NCI-H510A (cell line): Measurements from ENCODE around the gene FSHR.

Experiments used
- DNase-seq: peaks from one replicate; lab custom pipeline; 2025; lab: John Stamatoyannopoulos, UW

The FSHR gene, protein sequence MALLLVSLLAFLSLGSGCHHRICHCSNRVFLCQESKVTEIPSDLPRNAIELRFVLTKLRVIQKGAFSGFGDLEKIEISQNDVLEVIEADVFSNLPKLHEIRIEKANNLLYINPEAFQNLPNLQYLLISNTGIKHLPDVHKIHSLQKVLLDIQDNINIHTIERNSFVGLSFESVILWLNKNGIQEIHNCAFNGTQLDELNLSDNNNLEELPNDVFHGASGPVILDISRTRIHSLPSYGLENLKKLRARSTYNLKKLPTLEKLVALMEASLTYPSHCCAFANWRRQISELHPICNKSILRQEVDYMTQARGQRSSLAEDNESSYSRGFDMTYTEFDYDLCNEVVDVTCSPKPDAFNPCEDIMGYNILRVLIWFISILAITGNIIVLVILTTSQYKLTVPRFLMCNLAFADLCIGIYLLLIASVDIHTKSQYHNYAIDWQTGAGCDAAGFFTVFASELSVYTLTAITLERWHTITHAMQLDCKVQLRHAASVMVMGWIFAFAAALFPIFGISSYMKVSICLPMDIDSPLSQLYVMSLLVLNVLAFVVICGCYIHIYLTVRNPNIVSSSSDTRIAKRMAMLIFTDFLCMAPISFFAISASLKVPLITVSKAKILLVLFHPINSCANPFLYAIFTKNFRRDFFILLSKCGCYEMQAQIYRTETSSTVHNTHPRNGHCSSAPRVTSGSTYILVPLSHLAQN

DNA sequence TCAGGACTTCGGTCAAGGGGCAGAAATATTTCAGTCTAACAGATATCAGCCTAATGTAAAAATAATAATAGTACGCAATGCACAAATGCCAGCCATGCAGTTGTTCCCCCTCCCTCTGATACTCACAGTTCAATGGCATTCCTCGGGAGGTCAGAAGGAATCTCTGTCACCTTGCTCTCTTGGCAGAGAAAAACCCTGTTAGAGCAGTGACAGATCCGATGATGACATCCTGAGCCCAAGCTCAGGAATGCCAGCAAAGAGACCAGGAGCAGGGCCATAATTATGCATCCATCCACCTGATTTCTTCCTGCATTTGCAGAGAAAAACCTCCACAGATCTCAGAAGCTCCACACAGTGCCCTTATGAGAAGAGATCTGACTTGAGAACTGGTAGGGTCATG, at the start of gene FSHR:
TSS of gene FSHR (minus strand) at position 376 of the 400 bp plus-strand sequence. CDS start at position 278, 98 bp downstream.
- no peak for DNase-seq

DNA sequence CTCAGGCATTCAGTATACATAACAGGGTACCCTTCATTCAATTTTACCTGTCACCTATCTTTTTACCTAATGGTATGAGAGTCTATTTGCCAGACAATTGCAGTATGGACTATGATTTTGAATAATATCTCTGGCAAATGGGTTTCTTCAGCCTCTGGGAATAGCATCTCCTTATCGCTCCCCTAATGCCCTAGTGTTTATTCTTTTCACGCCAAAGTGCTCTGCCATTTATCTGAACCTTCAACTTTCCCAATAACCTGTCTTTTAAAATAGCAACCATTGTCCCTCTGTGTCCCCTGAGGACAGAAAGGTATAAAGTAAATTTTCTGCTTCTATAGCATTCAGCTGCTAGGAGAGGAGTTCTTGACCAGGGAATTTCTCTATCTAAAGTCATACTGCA, 45.0 kb upstream of the FSHR start:
- DNase-seq = no peak

DNA sequence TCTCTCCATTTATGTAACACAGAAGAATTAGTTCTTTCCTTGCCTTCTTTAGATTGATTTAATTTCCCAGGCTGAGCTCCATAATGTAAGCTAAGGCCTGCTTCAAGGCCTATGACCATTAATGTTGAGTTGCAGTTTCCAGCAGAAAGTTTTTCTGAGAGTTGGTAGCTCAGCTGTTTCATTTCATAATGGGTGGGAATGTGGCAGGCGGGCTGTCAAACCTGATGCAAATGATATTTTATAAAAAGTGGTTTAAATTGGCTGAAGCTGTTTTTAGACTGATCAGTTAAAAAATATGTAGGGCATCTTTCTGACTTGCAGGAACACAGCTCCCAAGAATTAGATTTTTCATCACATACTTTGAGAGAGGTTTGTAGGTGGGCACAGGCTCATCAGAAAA, 40.4 kb upstream of the FSHR start:
- DNase-seq = no peak

- DNase-seq = no peak
Observed at GRCh38 chr2:49192036-49192435, 37.7 kb upstream of the FSHR start.

- no peak for DNase-seq
Observed at GRCh38 chr2:49189512-49190225, 35.4 kb upstream of the FSHR start.

DNA sequence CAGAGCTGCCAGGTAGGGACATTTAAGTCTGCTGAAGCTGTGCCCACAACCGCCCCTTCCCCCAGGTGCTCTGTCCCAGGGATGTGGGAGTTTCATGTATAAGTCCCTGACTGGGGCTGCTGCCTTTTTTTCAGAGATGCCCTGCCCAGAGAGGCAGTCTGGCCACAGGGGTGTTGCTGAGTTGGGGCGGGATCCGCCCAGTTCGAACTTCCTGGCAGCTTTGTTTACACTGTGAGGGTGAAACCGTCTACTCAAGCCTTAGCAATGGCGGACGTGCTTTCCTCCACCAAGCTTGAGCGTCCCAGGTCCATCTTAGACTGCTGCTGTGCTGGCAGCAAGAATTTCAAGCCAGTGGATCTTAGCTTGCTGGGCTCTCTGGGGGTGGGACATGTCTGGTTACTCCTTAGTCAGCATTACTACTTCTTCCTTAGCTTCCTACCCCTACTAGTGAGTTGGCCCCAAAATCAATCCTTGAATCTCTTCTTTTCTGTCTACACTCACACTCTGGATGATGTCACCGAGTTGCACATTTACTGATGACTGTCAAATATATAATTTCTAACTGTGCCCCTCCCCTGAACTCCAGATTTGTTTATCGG, 31.8 kb upstream of the FSHR start:
- DNase-seq = no peak

DNA sequence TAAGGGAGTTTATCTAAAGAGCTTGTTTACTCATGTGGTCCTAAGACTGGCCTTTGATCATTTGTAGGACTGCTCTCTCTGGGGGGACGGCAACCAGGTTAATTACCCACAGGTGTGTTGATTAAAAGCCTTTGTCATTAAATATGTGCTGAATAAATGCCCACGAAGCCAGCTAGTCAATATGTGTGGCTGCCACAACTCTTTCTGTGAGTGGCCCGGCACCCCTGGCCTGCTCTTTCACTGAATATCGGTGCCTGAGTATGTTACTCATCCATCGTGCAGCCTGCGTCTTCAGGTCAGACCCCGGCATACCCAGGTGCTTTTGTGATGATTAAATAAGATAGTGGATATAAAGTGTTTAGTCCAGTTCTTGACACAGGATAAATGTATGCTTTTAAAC, 24.3 kb upstream of the FSHR start:
- DNase-seq = no peak

DNA sequence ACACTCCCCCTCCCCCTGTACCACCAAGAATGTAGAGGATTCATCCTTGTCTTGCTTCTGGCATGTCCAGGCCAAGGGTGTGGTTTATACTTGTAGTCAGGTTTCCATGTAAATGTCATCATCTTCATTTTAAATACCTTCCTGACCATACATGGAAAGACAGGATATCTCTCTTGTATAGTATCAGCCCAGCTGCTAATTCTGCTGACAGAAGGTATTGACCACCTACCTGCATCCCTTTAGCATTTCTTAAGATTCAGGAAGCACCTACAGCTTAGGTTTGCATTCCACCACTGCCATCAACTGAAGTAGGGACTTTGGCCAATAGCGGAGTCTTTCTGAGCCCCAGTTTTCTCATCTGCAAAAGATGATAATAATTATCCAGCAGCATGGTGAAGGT, 22.9 kb upstream of the FSHR start:
- no peak for DNase-seq

GRCh38 chr2:49175831-49176230, 21.5 kb upstream of the FSHR start:
- DNase-seq = no peak

GRCh38 chr2:49174750-49175149, 20.4 kb upstream of the FSHR start:
- DNase-seq = no peak

- DNase-seq = no peak
Observed at GRCh38 chr2:49167131-49167530, 12.8 kb upstream of the FSHR start.

DNA sequence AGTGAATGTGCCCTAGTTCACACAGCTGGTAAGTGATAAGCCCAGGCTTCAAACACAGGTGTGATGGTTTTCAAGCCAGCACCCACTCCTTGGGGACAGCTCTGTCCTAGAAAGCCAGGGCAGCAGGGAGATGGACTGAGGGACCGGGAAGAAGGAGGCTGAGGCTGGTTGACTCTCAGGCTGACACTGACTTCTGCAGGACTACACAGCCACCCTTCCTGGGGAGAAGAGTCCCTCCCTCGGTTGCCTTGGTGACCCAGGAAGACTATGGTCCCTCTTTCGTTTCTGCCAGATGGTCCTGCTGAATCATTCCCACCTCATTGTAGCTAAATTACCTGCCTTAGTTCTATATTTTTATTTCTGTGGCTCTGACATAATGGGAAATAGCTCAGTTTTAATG, 11.3 kb upstream of the FSHR start:
- no peak for DNase-seq

- DNase-seq = no peak
Observed at GRCh38 chr2:49164729-49165128, 10.4 kb upstream of the FSHR start.

DNA sequence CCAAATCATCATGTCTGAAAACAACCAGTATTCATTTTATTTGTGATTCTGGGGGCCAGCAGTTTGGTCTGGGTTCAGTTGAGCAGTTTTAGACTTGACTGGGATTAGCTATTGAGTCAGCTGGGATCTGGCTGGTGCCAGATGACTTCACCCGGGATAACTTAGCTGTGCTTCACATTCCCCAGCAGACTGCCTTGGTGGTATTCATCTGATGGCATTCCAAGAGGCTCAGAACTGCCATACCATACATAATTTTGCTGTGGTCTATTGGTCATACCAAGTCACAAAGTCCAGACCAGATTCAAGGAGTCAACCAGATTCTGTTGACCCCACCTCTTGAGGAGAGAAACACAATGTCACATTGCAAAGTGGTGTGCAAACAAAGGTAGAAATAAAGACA, 7.8 kb upstream of the FSHR start:
- DNase-seq = no peak

DNA sequence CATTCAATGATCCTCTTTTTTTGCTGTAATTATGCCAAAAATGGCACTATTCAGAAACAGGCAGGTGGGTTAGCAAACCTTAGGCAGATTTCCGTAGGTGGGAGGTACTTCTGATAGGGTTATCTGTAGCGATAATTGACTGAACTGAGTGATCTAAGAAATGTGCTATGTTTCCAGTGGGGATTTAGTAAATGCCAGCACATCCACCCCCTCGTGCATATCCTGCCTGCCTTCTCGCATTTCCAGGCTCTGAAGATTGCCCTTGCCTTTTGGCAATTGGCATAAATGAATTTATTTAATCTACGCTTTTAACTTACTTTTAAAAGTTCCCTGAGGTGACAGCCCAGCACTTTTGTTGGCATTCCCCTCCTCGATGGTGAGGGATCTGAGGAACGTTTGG, 576 bp upstream of the FSHR start:
- no peak for DNase-seq

DNA sequence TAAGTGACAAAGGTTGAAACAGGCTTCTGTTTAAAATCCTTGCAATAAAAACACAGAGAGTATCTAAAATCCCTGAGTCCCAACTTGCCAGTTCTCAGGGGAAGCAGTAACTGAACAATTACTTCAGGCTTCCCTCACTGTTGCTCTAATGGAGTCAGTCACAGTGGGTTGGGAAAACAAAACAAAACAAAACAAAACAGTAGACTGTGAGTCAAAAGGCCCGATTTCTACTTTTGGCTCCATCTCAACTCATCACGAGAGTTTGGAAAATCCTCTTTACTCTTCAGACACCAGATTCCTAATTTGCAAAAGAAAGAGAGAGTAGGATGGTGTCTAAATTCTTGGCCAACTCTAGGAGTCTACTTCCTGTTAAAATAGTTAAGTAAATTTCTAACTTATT, 1.1 kb downstream of the FSHR start:
- DNase-seq = no peak

- no peak for DNase-seq
Observed at GRCh38 chr2:49152824-49153223, 1.5 kb downstream of the FSHR start.

DNA sequence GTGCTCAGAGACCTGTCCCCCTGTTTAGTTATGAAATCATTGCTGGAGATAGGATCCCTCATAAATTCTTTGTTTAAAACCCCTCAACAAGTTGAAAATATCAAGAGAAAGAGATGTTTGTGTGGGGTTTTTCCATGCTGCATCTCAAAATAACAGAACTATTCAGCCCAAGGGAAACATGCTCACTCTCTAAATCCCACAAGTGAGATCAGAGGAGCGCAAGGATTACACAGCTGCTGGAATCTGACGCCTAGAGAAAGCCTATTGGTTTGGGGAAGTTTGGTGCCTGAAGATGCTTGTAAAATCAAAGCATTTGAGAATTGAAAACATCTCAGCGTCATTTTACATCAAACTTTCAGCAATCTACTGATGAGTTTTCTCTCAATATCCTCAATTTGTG, 7.9 kb downstream of the FSHR start:
- DNase-seq = no peak

GRCh38 chr2:49131801-49132200, 22.5 kb downstream of the FSHR start:
- no peak for DNase-seq

DNA sequence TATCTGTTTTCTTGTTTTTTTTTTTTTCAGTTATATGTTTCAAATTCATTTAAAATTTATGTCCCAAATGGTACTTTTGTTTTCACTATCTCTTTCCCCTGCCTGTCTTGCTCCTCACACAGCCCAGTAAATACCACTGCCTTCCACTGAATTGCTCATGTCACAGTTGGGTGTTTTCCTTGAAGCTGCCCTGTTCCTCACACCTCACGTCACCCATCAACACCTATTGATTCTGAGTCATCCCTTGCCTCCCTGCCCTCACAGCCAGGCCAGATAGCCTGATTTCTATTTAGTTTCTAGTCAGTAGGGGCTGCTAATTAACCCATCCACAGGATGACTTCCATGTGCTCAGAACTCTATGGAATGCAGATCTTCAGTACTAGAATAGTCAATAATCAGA, 25.3 kb downstream of the FSHR start:
- DNase-seq = no peak

DNA sequence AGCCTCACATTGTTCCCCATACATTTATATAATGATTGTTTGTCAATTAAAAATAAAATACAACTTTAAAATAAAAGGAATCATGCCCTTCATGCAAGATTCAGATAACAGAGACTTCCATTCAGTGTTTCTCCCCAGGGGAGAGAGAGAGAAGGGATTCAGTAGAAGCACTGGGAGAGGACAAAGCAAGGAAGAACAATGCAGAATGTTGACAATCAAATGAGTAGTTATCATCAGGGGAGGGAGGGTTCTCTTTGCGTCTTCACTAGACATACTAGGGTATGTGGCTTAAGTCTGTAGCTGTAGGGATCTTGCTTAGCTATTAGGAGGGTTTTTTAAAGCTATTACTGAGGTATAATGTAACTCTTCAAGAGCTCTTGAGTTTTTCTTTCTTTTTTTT, 30.7 kb downstream of the FSHR start:
- no peak for DNase-seq

DNA sequence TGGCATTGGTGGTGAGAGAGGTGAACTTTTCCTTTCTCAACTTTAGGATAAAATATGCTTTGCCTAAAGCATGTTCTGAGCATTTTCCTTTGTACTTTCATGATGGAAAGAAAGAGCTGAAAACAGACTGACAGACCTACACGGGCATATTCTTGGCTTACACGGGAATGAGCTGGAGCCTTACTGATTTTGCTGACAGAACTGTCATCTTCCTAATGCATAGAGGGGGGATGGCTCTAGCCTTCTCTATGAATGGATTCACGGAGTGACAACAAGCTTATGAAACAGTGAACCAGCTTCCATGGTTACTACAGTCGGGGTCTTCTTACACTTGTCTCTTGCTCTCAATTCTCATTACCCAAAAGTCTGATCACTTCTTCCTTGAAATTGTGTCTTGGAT, 32.2 kb downstream of the FSHR start:
- no peak for DNase-seq

- DNase-seq = no peak
Observed at GRCh38 chr2:49113046-49113445, 41.3 kb downstream of the FSHR start.
